Measurements from ENCODE around the gene WDR27.
"Not testable (repeated sequence)": the region's sequence is repeated elsewhere in the genome, so short reads cannot be mapped to it uniquely, and the experiment has no call there.

Gene WDR27

DNA sequence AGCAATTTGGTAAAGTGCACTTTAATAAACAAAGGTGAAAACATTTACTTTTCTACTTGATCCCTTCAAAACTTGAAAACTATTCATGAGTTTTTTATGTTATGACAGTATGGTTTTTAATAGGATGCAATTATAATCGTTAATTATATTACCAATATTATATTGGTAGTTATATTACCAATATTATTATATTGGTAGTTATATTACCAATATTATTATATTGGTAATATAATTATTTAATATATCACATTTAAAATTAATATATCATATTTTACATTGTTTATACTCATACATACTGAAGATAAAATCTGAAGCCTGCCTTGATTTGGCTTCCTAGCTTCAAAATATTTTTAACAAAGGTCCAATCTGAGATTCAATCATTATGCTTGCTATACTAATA lies 262.1 kb downstream of the WDR27 start:
- no peaks in the 10 kb centered on the region for H4K20me1 ChIP-seq (ENCODE audit: insufficient read depth, low read length)
- no peak overlapping the region for H2AFZ ChIP-seq (ENCODE audit: low read depth, low read length)
- no peaks in the 10 kb centered on the region for H3K4me1 ChIP-seq (ENCODE audit: insufficient read depth, low read length)
- no peaks in the 10 kb centered on the region for H3K36me3 ChIP-seq (ENCODE audit: insufficient read depth, low read length)
- H3K27ac ChIP-seq (ENCODE audit: low read length) = no peak overlapping the region
- H3K27me3 ChIP-seq (ENCODE audit: insufficient read depth, low read length, poor library complexity) = no peaks in the 10 kb centered on the region
- no peaks in the 10 kb centered on the region for H3K79me2 ChIP-seq (ENCODE audit: insufficient read depth, low read length)
- no peak overlapping the region for H3K4me2 ChIP-seq (ENCODE audit: insufficient read depth, low read length)
- no peak overlapping the region for H3K4me3 ChIP-seq (ENCODE audit: low read depth in 1 of 2, low read length in 2 of 2)
- TF ChIP-seq, protein P1, sequence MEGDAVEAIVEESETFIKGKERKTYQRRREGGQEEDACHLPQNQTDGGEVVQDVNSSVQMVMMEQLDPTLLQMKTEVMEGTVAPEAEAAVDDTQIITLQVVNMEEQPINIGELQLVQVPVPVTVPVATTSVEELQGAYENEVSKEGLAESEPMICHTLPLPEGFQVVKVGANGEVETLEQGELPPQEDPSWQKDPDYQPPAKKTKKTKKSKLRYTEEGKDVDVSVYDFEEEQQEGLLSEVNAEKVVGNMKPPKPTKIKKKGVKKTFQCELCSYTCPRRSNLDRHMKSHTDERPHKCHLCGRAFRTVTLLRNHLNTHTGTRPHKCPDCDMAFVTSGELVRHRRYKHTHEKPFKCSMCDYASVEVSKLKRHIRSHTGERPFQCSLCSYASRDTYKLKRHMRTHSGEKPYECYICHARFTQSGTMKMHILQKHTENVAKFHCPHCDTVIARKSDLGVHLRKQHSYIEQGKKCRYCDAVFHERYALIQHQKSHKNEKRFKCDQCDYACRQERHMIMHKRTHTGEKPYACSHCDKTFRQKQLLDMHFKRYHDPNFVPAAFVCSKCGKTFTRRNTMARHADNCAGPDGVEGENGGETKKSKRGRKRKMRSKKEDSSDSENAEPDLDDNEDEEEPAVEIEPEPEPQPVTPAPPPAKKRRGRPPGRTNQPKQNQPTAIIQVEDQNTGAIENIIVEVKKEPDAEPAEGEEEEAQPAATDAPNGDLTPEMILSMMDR (IDR thresholded peaks at IDR 0.05; ENCODE audit: borderline replicate concordance, extremely low read depth, low read length, poor library complexity, severe bottlenecking) = no peak
- TF ChIP-seq EZH2 (IDR thresholded peaks at IDR 0.05; ENCODE audit: borderline replicate concordance, low read depth, low read length, severe bottlenecking) = no peak
- no peak for DNase-seq
- ATAC-seq (ENCODE audit: insufficient read depth, low read depth) = no peak
- no peaks in the 10 kb centered on the region for H3K9me3 ChIP-seq (ENCODE audit: insufficient read depth, low read length, severe bottlenecking)
- no peak overlapping the region for H3K9ac ChIP-seq (ENCODE audit: low read depth, low read length)

DNA sequence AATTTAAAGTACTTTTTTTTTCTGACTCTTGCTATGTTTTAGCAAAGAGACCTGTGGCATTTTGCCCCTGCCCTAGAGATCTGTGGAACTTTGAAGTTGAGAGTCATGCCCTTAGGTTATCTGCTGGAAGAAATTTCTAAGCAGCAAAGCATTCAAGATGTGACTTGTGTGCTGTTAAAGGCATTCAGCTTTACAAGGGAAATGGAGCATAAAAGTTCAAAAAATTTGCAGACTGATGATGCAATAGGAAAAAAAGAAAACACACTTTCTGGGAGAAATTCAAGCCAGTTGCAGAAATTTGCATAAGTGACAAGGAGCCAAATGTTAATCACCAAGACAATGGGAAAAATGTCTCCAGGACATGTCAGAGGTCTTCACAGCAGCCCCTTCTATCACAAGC lies 267.3 kb downstream of the WDR27 start:
- H3K27ac ChIP-seq (ENCODE audit: low read length); H3K9ac ChIP-seq (ENCODE audit: low read depth, low read length); ATAC-seq (ENCODE audit: insufficient read depth, low read depth): not testable (repeated sequence)

DNA sequence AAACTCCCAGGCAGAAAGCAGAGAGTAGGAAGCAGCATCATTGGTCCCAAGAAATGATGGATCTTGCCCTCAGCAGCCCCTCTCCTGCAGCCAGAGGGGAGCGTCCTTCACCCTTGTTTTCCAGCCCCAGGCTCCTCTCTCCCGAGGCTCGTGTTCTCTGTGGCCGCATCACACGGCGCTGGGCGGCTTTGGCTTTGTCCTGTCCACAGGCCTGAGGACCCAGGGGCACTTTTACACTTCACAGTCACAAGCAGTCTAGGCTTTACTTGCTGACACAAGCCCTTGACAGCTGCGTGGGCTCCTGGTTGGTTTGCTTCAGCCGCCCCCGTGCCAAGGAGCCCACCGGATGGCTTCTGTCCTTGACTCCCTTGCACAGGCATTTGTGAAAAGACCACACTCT lies 272.8 kb downstream of the WDR27 start:
- H3K79me2 ChIP-seq (ENCODE audit: insufficient read depth, low read length) = no peaks in the 10 kb centered on the region
- no peak overlapping the region for H2AFZ ChIP-seq (ENCODE audit: low read depth, low read length)
- no peaks in the 10 kb centered on the region for H3K36me3 ChIP-seq (ENCODE audit: insufficient read depth, low read length)
- DNase-seq (no peak), ATAC-seq (ENCODE audit: insufficient read depth, low read depth) (no peak)
- H3K27me3 ChIP-seq (ENCODE audit: insufficient read depth, low read length, poor library complexity) = no peaks in the 10 kb centered on the region
- H3K9ac ChIP-seq (ENCODE audit: low read depth, low read length) = no peak overlapping the region
- H3K4me3 ChIP-seq (ENCODE audit: low read depth in 1 of 2, low read length in 2 of 2) = no peak overlapping the region
- H3K4me2 ChIP-seq (ENCODE audit: insufficient read depth, low read length) = no peak overlapping the region
- TF ChIP-seq, protein P1 (IDR thresholded peaks at IDR 0.05; ENCODE audit: borderline replicate concordance, extremely low read depth, low read length, poor library complexity, severe bottlenecking) = no peak
- no peak for TF ChIP-seq EZH2 (IDR thresholded peaks at IDR 0.05; ENCODE audit: borderline replicate concordance, low read depth, low read length, severe bottlenecking)
- no peaks in the 10 kb centered on the region for H3K4me1 ChIP-seq (ENCODE audit: insufficient read depth, low read length)
- no peak overlapping the region for H3K27ac ChIP-seq (ENCODE audit: low read length)
- H3K9me3 ChIP-seq (ENCODE audit: insufficient read depth, low read length, severe bottlenecking) = peaks cover 20% of the 10 kb centered on the region
- no peaks in the 10 kb centered on the region for H4K20me1 ChIP-seq (ENCODE audit: insufficient read depth, low read length)

More for the DNA sequence above, 267.3 kb downstream of the WDR27 start:
- H3K36me3 ChIP-seq (ENCODE audit: insufficient read depth, low read length); DNase-seq; H3K4me2 ChIP-seq (ENCODE audit: insufficient read depth, low read length); H2AFZ ChIP-seq (ENCODE audit: low read depth, low read length); H4K20me1 ChIP-seq (ENCODE audit: insufficient read depth, low read length); H3K4me3 ChIP-seq (ENCODE audit: low read depth in 1 of 2, low read length in 2 of 2); H3K27me3 ChIP-seq (ENCODE audit: insufficient read depth, low read length, poor library complexity); H3K4me1 ChIP-seq (ENCODE audit: insufficient read depth, low read length); H3K79me2 ChIP-seq (ENCODE audit: insufficient read depth, low read length): not testable (repeated sequence)
- H3K9me3 ChIP-seq (ENCODE audit: insufficient read depth, low read length, severe bottlenecking) = peaks cover 20% of the 10 kb centered on the region

DNA sequence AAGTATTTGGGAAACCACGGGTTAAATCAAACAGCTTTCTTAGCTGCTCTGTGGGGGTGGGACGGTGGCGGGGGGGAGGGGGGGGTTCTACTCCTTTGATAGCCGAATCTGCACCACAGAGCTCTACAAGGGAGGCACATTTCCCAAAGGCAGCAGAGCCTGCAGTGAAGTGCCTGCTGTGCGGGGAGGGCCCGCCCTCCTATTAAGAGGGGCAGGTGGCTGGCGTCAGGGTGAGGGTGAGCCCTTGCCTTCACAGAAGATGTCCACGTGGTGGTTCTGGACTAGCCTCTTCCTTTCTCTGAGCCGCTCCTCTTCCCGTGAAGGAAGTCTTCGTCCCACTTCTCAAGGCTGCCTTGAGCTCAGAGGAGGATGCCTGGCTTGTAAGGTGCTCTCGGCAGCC lies 273.3 kb downstream of the WDR27 start:
- Histone ChIP-seq H3K9ac (ENCODE audit: low read depth, low read length) (no peak overlapping the region), H3K27me3 (ENCODE audit: insufficient read depth, low read length, poor library complexity) (no peaks in the 10 kb centered on the region), H3K27ac (ENCODE audit: low read length) (no peak overlapping the region), H3K4me1 (ENCODE audit: insufficient read depth, low read length) (no peaks in the 10 kb centered on the region), H2AFZ (ENCODE audit: low read depth, low read length) (no peak overlapping the region), H3K9me3 (ENCODE audit: insufficient read depth, low read length, severe bottlenecking) (peaks cover 20% of the 10 kb centered on the region), H3K4me3 (ENCODE audit: low read depth in 1 of 2, low read length in 2 of 2) (no peak overlapping the region), H3K36me3 (ENCODE audit: insufficient read depth, low read length) (no peaks in the 10 kb centered on the region), H3K79me2 (ENCODE audit: insufficient read depth, low read length) (no peaks in the 10 kb centered on the region), H3K4me2 (ENCODE audit: insufficient read depth, low read length) (no peak overlapping the region), H4K20me1 (ENCODE audit: insufficient read depth, low read length) (no peaks in the 10 kb centered on the region)
- DNase-seq (no peak), ATAC-seq (ENCODE audit: insufficient read depth, low read depth) (no peak)
- TF ChIP-seq EZH2 (IDR thresholded peaks at IDR 0.05; ENCODE audit: borderline replicate concordance, low read depth, low read length, severe bottlenecking) = no peak
- TF ChIP-seq, protein P1 (IDR thresholded peaks at IDR 0.05; ENCODE audit: borderline replicate concordance, extremely low read depth, low read length, poor library complexity, severe bottlenecking) = no peak

Data from DND-41 (cell line).